ENCODE measurements around the gene LRMDA. TPM values are rescaled to one million over a fixed set of nuclear protein-coding genes. Genes with fewer than 3 reads are reported as not detected.

The LRMDA gene
- total and polyA plus RNA-seq, 2 of the 13 experiments (the other 11 are each of a cell fraction or from before 2014, with no cell fraction given): 13.4 to 22.0 TPM

GRCh38 chr10:75404815-75405597, 26.4 kb upstream of the LRMDA start (continued):
- TF ChIP-seq ZNF407 (CRISPR knock-in tag; IDR thresholded peaks at IDR 0.05; ENCODE audit: not compliant biosample characterization): no peak
- no peak; the same call in 1 of the 2 replicates for TF ChIP-seq ZNF30 (CRISPR knock-in tag; IDR thresholded peaks at IDR 0.05)
- TF ChIP-seq NCOR1 (IDR thresholded peaks at IDR 0.05; ENCODE audit: borderline replicate concordance, low read length): peak; percentile 73; the same call in 1 of the 2 replicates
- no peak for TF ChIP-seq ZNF567 (CRISPR knock-in tag; IDR thresholded peaks at IDR 0.05; ENCODE audit: borderline replicate concordance)
- TF ChIP-seq THYN1 (CRISPR knock-in tag; IDR thresholded peaks at IDR 0.05; ENCODE audit: borderline replicate concordance, low read depth): no peak
- TF ChIP-seq ZNF598 (CRISPR knock-in tag; IDR thresholded peaks at IDR 0.05; ENCODE audit: borderline replicate concordance): no peak
- no peak for TF ChIP-seq ZHX2 (IDR thresholded peaks at IDR 0.05; ENCODE audit: low read depth)
- TF ChIP-seq ZHX2 (CRISPR knock-in tag; IDR thresholded peaks at IDR 0.05; ENCODE audit: borderline replicate concordance): peak; percentile 86; the same call in 1 of the 2 replicates
- no peak for TF ChIP-seq POLR2AphosphoS2 (IDR thresholded peaks at IDR 0.05; ENCODE audit: low read depth, low read length)
- TF ChIP-seq ZNF768 (CRISPR knock-in tag; IDR thresholded peaks at IDR 0.05): peak; percentile 16; the same call in 1 of the 2 replicates
- no peak for TF ChIP-seq CEBPB (IDR thresholded peaks at IDR 0.05; ENCODE audit: borderline replicate concordance, low read depth, low read length)
- TF ChIP-seq CENPBD1 (CRISPR knock-in tag; IDR thresholded peaks at IDR 0.05; ENCODE audit: borderline replicate concordance, low read depth): no peak
- TF ChIP-seq ZNF709 (CRISPR knock-in tag; IDR thresholded peaks at IDR 0.05): no peak; the same call in 1 of the 2 replicates
- no peak for TF ChIP-seq NR1H2 (CRISPR knock-in tag; IDR thresholded peaks at IDR 0.05; ENCODE audit: borderline replicate concordance, low read depth)

All from HepG2 (cell line).